ENCODE data around the gene RALGPS1.

The RALGPS1 gene

GRCh38 chr9:127098916-127099553, 184.5 kb downstream of the RALGPS1 start:
- ChIA-PET POLR2A (no interaction called here), CTCF (no interaction called here)
- TF ChIP-seq CTBP1 (IDR thresholded peaks at IDR 0.05; ENCODE audit: borderline replicate concordance) (no peak), FOXM1 (IDR thresholded peaks at IDR 0.05; ENCODE audit: borderline replicate concordance) (no peak), L3MBTL2 (conservative IDR thresholded peaks at IDR 0.05) (no peak), LEF1 (IDR thresholded peaks at IDR 0.05; ENCODE audit: borderline replicate concordance) (no peak), SUZ12 (IDR thresholded peaks at IDR 0.05) (no peak), BHLHE40 (IDR thresholded peaks at IDR 0.05; ENCODE audit: borderline replicate concordance) (no peak), ELF4 (IDR thresholded peaks at IDR 0.05) (no peak), FOXK2 (IDR thresholded peaks at IDR 0.05) (no peak), FOXA1 (IDR thresholded peaks at IDR 0.05) (no peak), NFRKB (IDR thresholded peaks at IDR 0.05) (no peak), ZNF384 (IDR thresholded peaks at IDR 0.05) (no peak)

GRCh38 chr9:127099664-127100063, 185.1 kb downstream of the RALGPS1 start:
- TF ChIP-seq ZNF384 (IDR thresholded peaks at IDR 0.05) (no peak), TARDBP (IDR thresholded peaks at IDR 0.05) (no peak), FOXM1 (IDR thresholded peaks at IDR 0.05; ENCODE audit: borderline replicate concordance) (no peak), SP1 (IDR thresholded peaks at IDR 0.05) (no peak), CTBP1 (IDR thresholded peaks at IDR 0.05; ENCODE audit: borderline replicate concordance) (no peak), SUZ12 (IDR thresholded peaks at IDR 0.05) (no peak), LEF1 (IDR thresholded peaks at IDR 0.05; ENCODE audit: borderline replicate concordance) (no peak), ARNT (IDR thresholded peaks at IDR 0.05) (no peak)
- DNase-seq (ENCODE audit: extremely low spot score): no peak
- POLR2A ChIA-PET: no interaction called here
- CTCF ChIA-PET: no interaction called here

More at GRCh38 chr9:127098916-127099553, 184.5 kb downstream of the RALGPS1 start:
- DNase-seq (ENCODE audit: extremely low spot score): no peak

GRCh38 chr9:127102176-127102575, 187.6 kb downstream of the RALGPS1 start:
- POLR2A ChIA-PET: no interaction called here
- DNase-seq (ENCODE audit: extremely low spot score): no peak
- TF ChIP-seq NFRKB (IDR thresholded peaks at IDR 0.05): no peak
- no peak for TF ChIP-seq ELF4 (IDR thresholded peaks at IDR 0.05)
- TF ChIP-seq TARDBP (IDR thresholded peaks at IDR 0.05): no peak
- no peak for TF ChIP-seq FOXA1 (IDR thresholded peaks at IDR 0.05)
- TF ChIP-seq SP1 (IDR thresholded peaks at IDR 0.05): no peak
- TF ChIP-seq FOXK2 (IDR thresholded peaks at IDR 0.05): no peak
- no peak for TF ChIP-seq ARNT (IDR thresholded peaks at IDR 0.05)
- TF ChIP-seq LEF1 (IDR thresholded peaks at IDR 0.05; ENCODE audit: borderline replicate concordance): no peak
- no peak for TF ChIP-seq HDGF (IDR thresholded peaks at IDR 0.05; ENCODE audit: borderline replicate concordance)
- TF ChIP-seq SUZ12 (IDR thresholded peaks at IDR 0.05): no peak
- TF ChIP-seq FOXM1 (IDR thresholded peaks at IDR 0.05; ENCODE audit: borderline replicate concordance): no peak
- no peak for TF ChIP-seq PKNOX1 (IDR thresholded peaks at IDR 0.05)
- no peak for TF ChIP-seq BHLHE40 (IDR thresholded peaks at IDR 0.05; ENCODE audit: borderline replicate concordance)
- CTCF ChIA-PET: no interaction called here

GRCh38 chr9:127102788-127103187, 188.2 kb downstream of the RALGPS1 start:
- no peak for TF ChIP-seq BHLHE40 (IDR thresholded peaks at IDR 0.05; ENCODE audit: borderline replicate concordance)
- no peak for TF ChIP-seq FOXM1 (IDR thresholded peaks at IDR 0.05; ENCODE audit: borderline replicate concordance)
- TF ChIP-seq ZNF384 (IDR thresholded peaks at IDR 0.05): no peak
- TF ChIP-seq NFRKB (IDR thresholded peaks at IDR 0.05): no peak
- TF ChIP-seq L3MBTL2 (conservative IDR thresholded peaks at IDR 0.05): no peak
- TF ChIP-seq ARNT (IDR thresholded peaks at IDR 0.05): no peak
- no peak for TF ChIP-seq TARDBP (IDR thresholded peaks at IDR 0.05)
- TF ChIP-seq PKNOX1 (IDR thresholded peaks at IDR 0.05): no peak
- no peak for TF ChIP-seq FOXA1 (IDR thresholded peaks at IDR 0.05)
- no peak for DNase-seq (ENCODE audit: extremely low spot score)
- ChIA-PET CTCF (no interaction called here), POLR2A (no interaction called here)

GRCh38 chr9:127104581-127105311, 190.2 kb downstream of the RALGPS1 start:
- no peak for DNase-seq (ENCODE audit: extremely low spot score)
- ChIA-PET CTCF (no interaction called here), POLR2A (no interaction called here)
- TF ChIP-seq SUZ12 (IDR thresholded peaks at IDR 0.05) (no peak), ZNF384 (IDR thresholded peaks at IDR 0.05) (no peak), HDGF (IDR thresholded peaks at IDR 0.05; ENCODE audit: borderline replicate concordance) (no peak), BHLHE40 (IDR thresholded peaks at IDR 0.05; ENCODE audit: borderline replicate concordance) (no peak), L3MBTL2 (conservative IDR thresholded peaks at IDR 0.05) (no peak)

- ChIA-PET CTCF (no interaction called here), POLR2A (no interaction called here)
- TF ChIP-seq FOXA1 (IDR thresholded peaks at IDR 0.05): no peak
- no peak for TF ChIP-seq BHLHE40 (IDR thresholded peaks at IDR 0.05; ENCODE audit: borderline replicate concordance)
- no peak for TF ChIP-seq ZNF384 (IDR thresholded peaks at IDR 0.05)
- no peak for TF ChIP-seq LEF1 (IDR thresholded peaks at IDR 0.05; ENCODE audit: borderline replicate concordance)
- TF ChIP-seq PKNOX1 (IDR thresholded peaks at IDR 0.05): no peak
- no peak for TF ChIP-seq SUZ12 (IDR thresholded peaks at IDR 0.05)
- no peak for TF ChIP-seq ARNT (IDR thresholded peaks at IDR 0.05)
- no peak for DNase-seq (ENCODE audit: extremely low spot score)
These were observed 191.4 kb downstream of the RALGPS1 start for GRCh38 chr9:127105805-127106465.

Measured in HEK293T (cell line).